NCI-H510A treated with DMSO at 0.1 percent for 48 hours (cell line): Measurements from ENCODE around the gene PRDM16.
"Not testable (repeated sequence)": the region's sequence is repeated elsewhere in the genome, so short reads cannot be mapped to it uniquely, and the experiment has no call there.

Experiments
- DNase-seq: peaks from one replicate; lab custom pipeline; 2025; lab: John Stamatoyannopoulos, UW

PRDM16 gene

GRCh38 chr1:3162322-3162882 lies 93.4 kb downstream of the PRDM16 start:
- DNase-seq: no peak

DNA sequence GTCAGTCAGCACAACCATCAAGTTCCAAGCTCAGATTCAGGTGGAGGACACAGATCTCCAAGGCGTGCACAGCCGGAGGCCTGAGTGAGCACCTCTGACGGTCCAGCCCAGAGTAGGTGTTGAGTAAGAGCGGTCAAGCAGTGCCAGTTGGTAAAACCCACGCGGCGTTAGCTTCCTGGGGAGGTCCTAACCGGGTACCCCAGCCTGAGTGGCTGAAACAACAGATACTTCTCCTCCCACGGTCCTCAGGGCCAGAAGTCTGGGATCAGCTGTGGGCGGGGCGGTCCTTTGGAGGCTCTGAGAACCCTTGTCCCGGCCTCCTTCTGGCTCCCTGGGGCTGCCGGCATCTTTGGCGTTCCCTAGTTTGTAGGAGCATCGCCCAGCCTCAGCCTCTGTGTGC lies 94.4 kb downstream of the PRDM16 start:
- no peak for DNase-seq

GRCh38 chr1:3164671-3165070 lies 95.7 kb downstream of the PRDM16 start:
- DNase-seq: no peak

DNA sequence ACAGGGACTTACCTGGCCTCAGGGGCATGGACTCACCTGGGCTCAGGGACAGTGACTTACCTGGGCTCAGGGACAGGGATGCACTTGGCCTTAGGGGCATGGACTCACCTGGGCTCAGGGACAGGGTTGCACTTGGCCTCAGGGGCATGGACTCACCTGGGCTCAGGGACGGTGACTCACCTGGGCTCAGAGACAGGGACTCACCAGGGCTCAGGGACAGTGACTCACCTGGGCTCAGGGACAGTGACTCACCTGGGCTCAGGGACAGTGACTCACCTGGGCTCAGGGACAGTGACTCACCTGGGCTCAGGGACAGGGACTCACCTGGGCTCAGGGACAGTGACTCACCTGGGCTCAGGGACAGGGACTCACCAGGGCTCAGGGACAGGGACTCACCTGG lies 96.2 kb downstream of the PRDM16 start:
- DNase-seq: not testable (repeated sequence)

GRCh38 chr1:3166206-3166918 lies 97.4 kb downstream of the PRDM16 start:
- DNase-seq: no peak

DNA sequence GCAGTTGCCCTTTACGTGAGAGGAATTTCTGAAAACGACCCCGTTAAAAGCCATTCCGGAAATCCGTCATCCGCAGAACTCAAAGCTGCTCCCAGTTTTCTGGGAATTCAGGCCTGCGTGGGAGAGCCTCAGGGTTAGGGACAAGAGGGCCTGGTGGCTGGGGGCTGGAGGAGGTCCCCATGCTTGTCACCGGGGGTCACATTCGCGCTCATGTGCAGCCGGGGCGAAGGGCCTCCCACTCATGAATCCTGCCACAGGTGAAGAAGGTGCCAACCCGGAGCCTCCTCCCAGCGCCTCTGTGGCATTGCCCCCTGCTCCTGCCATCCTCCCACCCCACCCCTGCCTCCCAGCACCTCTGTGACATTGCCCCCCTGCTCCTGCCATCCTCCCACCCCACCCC lies 98.3 kb downstream of the PRDM16 start:
- DNase-seq: no peak

- DNase-seq: no peak
Observed at GRCh38 chr1:3168678-3169077, 99.7 kb downstream of the PRDM16 start.

- DNase-seq: no peak
Observed at GRCh38 chr1:3169665-3170356, 100.8 kb downstream of the PRDM16 start.

DNA sequence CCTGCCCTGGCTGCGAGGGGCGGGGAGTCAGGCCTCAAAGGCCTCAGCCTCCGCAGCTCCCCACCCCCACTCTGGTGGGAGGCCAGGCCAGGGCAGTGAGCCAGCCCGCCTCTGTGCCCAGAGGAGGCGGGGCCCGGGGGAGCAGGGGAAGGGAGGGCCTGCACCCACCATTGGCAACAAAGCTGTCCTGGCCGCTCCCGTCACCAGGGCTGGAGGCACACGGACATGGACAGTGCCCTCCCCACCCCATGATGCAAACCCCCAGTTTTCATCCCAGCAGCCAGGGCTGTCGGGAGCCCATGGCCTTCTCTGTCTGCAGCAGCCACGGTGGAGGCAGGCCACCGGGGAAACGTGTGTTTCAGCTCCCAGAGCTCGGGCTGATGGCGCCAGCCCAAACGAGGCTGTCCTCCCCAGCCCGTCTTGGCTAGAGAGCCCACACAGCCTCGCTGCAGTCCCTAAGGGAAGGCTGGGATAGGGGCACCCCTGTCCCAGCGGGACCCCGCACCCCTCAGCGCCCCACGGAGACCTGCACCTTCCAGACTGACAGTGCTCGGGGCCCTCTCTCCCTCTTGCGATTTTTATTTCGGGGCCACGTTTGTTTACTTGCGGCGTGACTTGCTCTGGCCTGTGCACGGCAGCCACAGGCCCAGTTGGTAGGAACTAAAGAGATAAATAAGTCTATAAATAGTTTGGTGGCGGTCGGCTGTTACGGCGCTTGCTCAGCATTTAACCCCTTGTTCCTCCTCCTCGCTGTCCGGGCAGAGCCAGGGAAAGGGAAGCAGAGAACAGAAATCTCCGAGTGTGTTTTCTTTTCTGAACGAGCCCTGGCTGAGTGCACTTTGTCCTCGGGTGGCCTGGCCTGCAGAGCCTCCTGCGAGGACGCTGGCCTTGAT lies 101.8 kb downstream of the PRDM16 start:
- DNase-seq: no peak

GRCh38 chr1:3171761-3172160 lies 102.8 kb downstream of the PRDM16 start:
- DNase-seq: no peak

DNA sequence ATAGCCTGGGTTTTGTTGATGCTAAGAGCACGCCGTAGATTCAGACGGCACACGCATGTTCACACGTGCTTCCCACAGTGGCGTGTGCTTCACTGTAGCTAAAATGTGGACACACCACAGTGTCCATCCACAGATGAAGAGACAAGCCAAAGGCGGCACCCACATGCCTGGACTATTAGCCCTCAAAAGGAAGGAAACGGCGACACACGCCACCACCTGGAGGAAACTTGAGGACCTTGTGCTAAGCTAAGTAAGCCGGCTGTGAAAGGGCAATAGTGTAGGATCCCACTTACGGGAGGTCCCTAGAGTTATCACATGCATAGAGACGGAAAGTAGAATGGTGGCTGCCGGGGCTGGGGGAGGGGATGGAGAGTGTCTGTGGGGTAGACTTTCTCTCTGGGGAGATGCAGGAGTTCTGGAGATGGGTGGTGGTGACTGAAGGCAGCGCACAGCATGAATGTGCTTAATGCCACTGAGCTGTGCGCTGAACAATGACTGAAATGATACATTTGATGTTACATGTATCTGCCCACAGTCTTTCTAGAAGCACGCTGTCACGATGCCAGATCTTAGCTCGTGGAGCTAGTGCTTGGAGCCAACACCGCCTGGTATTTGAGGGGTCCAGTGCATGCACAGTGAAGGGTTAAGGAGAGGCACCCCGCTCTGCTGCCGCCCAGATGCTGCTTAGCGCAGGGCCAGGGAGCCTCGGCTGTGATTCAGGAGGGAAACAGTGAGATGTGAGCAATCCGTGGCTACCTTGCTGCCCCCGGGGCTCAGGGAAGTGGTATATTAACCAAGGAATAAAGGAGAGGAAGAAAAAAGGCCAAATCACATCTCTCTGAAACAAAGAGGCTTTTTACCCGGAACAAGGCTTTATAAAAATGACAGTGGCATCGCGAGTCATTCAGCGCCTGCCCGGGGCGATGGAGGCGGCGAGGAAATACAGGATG lies 103.7 kb downstream of the PRDM16 start:
- no peak for DNase-seq

DNA sequence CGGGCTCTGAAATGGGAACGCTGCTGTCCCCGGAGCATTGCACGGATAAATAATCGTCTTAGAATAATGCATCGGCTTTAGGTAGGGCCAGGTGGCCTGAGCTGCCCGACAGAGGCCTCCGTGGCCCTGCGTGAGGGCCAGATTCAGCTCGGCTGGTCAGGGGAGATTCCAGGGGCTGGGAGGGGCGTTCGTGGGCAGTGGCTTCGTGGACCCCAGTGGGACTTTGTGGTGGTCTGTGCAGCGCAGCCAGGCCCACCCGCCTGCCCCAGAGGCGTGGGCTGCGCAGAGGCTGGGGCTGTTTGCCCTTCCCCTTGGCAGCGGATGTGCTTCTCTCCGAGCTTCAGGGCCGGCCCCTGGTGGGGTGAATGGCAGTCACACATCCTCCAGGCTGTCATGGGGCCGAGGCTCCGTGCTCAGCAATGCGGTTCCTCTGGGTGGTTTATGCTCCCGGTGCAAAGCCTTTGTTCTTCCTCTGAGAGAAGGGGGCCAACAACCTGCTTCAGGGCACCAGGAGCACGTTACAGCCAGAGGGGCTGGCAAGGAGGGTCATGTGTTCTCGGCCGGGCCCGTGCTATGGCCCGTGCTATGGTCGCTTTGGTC lies 104.5 kb downstream of the PRDM16 start:
- no peak for DNase-seq

DNA sequence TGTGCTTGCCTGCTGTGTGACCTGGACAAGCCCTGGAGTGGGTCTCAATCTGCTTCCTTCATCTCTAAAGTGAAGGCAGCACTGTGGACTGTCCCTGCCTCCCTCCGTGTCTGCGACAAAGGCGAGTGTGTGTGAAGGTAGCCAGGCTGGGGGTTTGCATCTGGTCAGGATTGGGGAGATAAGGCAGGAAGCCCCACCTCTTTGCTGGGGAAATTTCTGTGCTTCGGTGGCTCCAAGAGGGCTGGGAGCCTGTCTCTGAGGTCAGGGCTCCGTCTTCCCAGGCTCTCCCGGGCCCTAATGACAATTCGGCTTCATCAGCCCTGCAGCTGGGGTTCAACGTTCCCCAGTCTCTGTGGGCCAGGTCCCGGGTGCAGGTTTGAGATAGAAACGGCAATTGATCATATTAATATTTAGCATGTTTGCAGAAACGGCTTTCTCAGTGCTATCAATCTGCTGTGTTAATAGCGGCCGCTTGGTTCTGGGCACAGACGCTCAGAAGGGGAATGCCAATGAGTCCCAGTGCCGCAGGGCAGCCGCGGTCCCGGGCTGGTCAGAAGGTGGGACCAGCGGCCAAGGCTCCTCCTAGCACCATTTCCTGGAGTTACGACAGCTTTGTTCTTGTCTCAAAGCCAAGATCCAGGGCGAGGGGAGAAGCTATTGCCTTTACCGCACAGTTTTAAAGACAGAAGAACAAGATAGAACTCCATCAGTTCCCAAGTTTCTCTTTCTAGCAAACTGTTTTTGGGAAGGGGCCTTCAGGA lies 105.7 kb downstream of the PRDM16 start:
- no peak for DNase-seq

- no peak for DNase-seq
Observed at GRCh38 chr1:3175486-3175885, 106.5 kb downstream of the PRDM16 start.

GRCh38 chr1:3176028-3176427 lies 107.0 kb downstream of the PRDM16 start:
- DNase-seq: no peak

GRCh38 chr1:3176820-3177219 lies 107.8 kb downstream of the PRDM16 start:
- DNase-seq: no peak

GRCh38 chr1:3178279-3178678 lies 109.3 kb downstream of the PRDM16 start:
- no peak for DNase-seq

DNA sequence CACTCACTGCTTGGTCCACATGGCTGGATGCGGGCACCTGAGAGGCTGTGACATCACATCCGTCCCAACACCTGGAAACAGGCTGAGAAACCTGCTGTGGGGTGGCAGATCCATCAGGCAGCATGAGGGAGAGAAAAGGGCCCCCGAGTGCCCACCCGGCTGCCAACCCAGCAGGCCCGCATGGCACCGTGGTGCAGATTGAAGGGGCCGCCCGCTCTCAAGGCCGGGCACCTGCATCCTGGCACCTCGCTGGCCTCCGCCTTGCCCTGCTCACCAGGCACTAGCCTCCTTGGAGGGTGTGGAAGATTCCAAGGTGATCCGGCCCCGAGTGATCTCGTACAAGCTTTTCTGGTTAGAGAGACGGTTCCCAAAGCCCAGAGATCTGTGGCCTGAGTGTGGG lies 110.5 kb downstream of the PRDM16 start:
- no peak for DNase-seq

GRCh38 chr1:3180915-3181314 lies 111.9 kb downstream of the PRDM16 start:
- no peak for DNase-seq

DNA sequence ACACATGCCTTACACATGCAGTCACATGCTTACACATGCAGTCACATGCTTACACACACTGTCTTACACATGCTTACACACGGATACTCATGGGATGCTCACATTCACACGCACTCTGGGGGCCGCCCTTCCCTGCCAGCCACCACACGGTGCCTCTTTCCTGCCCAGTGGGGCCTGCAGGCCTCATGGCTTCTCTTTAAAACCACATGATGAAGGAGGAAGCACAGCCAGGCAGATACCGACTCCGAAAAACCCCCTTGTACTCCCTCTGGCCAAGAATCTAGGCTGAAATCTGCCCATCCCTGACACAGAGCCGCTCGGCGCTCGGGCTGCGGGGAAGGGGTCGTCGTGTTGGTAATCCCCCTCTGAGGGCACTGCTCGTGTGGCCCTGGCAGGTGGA lies 113.0 kb downstream of the PRDM16 start:
- DNase-seq: no peak
